Measurements from ENCODE around the gene USP24. TPM values are rescaled to one million over a fixed set of nuclear protein-coding genes. Genes with fewer than 3 reads are reported as not detected.

Gene USP24
- total and polyA plus RNA-seq, 11 donors: 13.9 to 53.7 (median 35.4) TPM

DNA sequence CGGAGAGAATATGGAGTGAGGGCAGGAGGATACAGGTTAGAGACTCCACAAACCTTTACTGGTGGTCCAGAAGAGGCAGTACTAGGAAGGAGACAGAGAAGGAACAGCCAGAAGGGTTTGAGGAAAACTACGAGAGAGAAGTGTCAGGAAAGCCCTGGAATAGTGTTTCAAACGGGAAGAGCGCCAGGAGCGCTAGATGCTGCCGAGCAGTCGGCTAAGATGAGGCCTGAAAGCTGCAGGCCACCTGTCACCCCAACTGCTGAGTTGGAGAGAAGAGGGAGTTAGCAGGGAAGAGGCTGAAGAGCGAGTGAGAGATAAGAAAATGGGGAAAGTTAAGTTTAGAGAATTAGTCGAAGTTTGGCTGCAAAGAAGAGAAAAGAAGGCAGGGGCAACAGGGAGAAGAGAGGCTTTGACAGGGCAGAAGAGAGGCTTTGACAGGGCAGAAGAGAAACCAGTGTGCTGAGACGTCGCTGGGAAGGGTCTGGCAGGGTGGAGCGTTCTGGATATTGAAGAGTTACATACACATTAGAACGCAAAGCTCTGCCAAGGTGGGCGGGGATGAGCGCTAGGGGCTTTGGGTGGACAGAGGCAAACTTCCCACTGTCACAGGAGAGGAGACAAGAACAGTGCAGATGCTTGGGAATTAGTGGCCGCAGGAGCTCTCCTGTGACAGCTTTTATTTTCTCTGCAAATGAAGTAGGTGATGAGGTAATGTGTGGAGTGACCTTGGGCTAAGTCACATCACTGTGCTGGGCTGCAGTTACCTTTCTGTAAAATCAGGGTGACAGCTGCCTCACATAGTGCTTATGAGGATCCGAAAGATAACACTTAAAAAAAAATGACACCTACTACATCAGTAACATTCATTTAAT lies 144.6 kb downstream of the USP24 start:
- H3K4me1 ChIP-seq: peaks cover 0 to 35% (median 12%) of the 10 kb centered on the region in 12 donors
- H3K27ac ChIP-seq: peak overlapping the region in 5 of 12 donors; percentile 8 to 44 (median 21)
- DNase-seq (no peak), ATAC-seq (peak in 2 of 4 donors; percentile 6 to 9)
- no peaks in the 10 kb centered on the region for H3K27me3 ChIP-seq
- H3K36me3 ChIP-seq: peaks cover 0 to 95% (median 83%) of the 10 kb centered on the region in 9 donors
- intact Hi-C loops (cut with DNase I): no loop called here
- H3K4me3 ChIP-seq: no peak overlapping the region
- no peak for TF ChIP-seq POLR2A (IDR thresholded peaks at IDR 0.05)
- TF ChIP-seq, protein P1, sequence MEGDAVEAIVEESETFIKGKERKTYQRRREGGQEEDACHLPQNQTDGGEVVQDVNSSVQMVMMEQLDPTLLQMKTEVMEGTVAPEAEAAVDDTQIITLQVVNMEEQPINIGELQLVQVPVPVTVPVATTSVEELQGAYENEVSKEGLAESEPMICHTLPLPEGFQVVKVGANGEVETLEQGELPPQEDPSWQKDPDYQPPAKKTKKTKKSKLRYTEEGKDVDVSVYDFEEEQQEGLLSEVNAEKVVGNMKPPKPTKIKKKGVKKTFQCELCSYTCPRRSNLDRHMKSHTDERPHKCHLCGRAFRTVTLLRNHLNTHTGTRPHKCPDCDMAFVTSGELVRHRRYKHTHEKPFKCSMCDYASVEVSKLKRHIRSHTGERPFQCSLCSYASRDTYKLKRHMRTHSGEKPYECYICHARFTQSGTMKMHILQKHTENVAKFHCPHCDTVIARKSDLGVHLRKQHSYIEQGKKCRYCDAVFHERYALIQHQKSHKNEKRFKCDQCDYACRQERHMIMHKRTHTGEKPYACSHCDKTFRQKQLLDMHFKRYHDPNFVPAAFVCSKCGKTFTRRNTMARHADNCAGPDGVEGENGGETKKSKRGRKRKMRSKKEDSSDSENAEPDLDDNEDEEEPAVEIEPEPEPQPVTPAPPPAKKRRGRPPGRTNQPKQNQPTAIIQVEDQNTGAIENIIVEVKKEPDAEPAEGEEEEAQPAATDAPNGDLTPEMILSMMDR (IDR thresholded peaks at IDR 0.05): no peak
- no peaks in the 10 kb centered on the region for H3K9me3 ChIP-seq
- WGBS, 4 donors: 63 to 67% (median 64%) methylated on average over 17 of the region's 17 CpGs

DNA sequence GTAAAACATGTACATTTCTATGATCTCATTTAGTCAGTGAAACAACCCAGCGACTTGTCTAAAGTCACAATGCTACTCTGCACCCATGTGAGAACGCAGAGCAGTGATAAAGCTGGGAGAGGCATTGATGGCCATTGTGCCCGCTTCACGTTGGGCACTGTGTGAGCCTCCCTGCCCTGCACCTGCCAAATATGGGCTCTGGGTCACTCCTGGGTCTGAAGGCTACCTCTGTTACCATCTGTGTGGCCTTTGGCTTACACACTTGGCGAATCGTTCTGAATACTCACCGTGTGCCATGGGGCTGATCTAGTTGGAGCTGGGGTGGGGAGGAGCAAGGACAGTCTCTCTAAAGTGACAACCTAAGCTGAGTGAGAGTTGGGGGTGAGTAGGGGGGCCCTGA lies 145.9 kb downstream of the USP24 start:
- intact Hi-C loops (cut with DNase I): no loop called here
- 90 to 93% (median 91%) methylated on average over 7 of the region's 7 CpGs for WGBS, 4 donors
- DNase-seq (no peak), ATAC-seq (no peak)
- H3K4me1 ChIP-seq: peaks cover 0 to 47% (median 20%) of the 10 kb centered on the region in 12 donors
- H3K27ac ChIP-seq: no peak overlapping the region
- no peaks in the 10 kb centered on the region for H3K9me3 ChIP-seq
- no peaks in the 10 kb centered on the region for H3K27me3 ChIP-seq
- peaks cover 0 to 82% (median 70%) of the 10 kb centered on the region in 9 donors for H3K36me3 ChIP-seq
- TF ChIP-seq, protein P1 (IDR thresholded peaks at IDR 0.05): no peak
- TF ChIP-seq POLR2A (IDR thresholded peaks at IDR 0.05): no peak
- H3K4me3 ChIP-seq: no peak overlapping the region

DNA sequence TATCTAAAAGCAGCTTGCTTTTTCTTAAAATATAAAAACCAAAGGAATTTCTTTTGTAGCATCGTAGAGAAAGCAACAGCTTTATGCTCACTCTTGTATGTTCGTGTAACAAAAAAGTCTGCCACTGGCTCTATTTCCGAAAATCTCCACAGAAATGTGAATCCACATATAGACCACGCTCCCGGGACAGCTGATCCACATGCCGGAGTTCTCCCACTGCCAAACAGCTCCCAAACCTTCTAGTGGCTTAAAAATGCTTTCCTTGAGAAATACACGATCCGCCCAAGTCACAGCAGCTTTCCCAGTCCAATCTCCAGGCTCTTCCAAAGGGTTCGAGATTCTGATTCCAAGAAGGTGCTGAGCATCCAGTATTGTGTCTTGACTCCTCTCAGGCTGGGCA lies 146.5 kb downstream of the USP24 start:
- Histone ChIP-seq H3K27me3 (no peaks in the 10 kb centered on the region), H3K9me3 (no peaks in the 10 kb centered on the region), H3K4me1 (peaks cover 0 to 53% (median 23%) of the 10 kb centered on the region in 12 donors), H3K27ac (no peak overlapping the region), H3K4me3 (no peak overlapping the region), H3K36me3 (peaks cover 0 to 76% (median 64%) of the 10 kb centered on the region in 9 donors)
- intact Hi-C loops (cut with DNase I): no loop called here
- 89 to 98% (median 96%) methylated on average over 9 of the region's 9 CpGs for WGBS, 4 donors
- no peak for DNase-seq
- TF ChIP-seq, protein P1 (IDR thresholded peaks at IDR 0.05): no peak
- TF ChIP-seq POLR2A (IDR thresholded peaks at IDR 0.05): no peak
- no peak for ATAC-seq

DNA sequence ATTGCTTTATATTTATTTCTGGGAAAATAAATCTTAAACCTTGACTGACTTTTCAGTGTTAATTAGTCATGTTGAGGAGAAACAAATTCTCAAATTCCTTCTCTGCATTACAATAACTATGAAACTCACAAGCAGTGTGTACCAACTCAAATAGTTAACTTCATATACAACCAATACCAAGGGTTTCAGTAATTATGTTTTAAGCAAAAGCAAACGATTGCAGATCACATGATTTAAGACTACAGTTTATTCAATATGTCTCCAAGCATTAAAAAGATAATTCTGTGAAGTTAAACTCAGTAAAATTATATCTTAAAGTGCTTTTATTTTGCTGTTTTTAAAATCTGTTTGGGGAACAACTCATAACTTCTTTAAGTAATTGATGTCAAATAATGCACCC lies 147.2 kb downstream of the USP24 start:
- WGBS, 4 donors: 59 to 70% (median 62%) methylated on average over 1 of the region's 1 CpG
- ATAC-seq (no peak), DNase-seq (no peak)
- no peak overlapping the region for H3K4me3 ChIP-seq
- H3K36me3 ChIP-seq: peaks cover 0 to 69% (median 56%) of the 10 kb centered on the region in 9 donors
- intact Hi-C loops (cut with DNase I): no loop called here
- peaks cover 0 to 53% (median 23%) of the 10 kb centered on the region in 12 donors for H3K4me1 ChIP-seq
- H3K27me3 ChIP-seq: no peaks in the 10 kb centered on the region
- H3K27ac ChIP-seq: peak overlapping the region in 8 of 12 donors; percentile 34 to 93 (median 75)
- no peak for TF ChIP-seq POLR2A (IDR thresholded peaks at IDR 0.05)
- TF ChIP-seq, protein P1 (IDR thresholded peaks at IDR 0.05): no peak
- no peaks in the 10 kb centered on the region for H3K9me3 ChIP-seq
